Stimulated activated CD8-positive, alpha-beta memory T cell treated with anti-CD3 and anti-CD28 coated beads, Interleukin-4, amount 100 ng/mL, for 1 hour (primary cell): ENCODE data around the gene BUB1.
"Not testable (repeated sequence)": the region's sequence is repeated elsewhere in the genome, so short reads cannot be mapped to it uniquely, and the experiment has no call there.

Source experiments
- DNase-seq, 2 donors: peaks; one replicate each; pipeline ENCODE4 v3.0.0-alpha.2; 2020; ENCODE audit warnings: low read depth in 2 of 2, low spot score in 1 of 2

The BUB1 gene

GRCh38 chr2:110677530-110678456 is at the start of gene BUB1:
BUB1 (minus strand) TSS chr2:110678063; CDS start chr2:110677995, 68 bp downstream.
- peak; percentile 84 to 94 for DNase-seq

- no peak for DNase-seq
Observed at GRCh38 chr2:110726285-110726684, 48.4 kb upstream of the BUB1 start.

- DNase-seq = no peak
Observed at GRCh38 chr2:110725859-110726258, 48.0 kb upstream of the BUB1 start.

GRCh38 chr2:110725370-110725769 is 47.5 kb upstream of the BUB1 start:
- DNase-seq = no peak

GRCh38 chr2:110724820-110725219 is 47.0 kb upstream of the BUB1 start:
- DNase-seq = no peak

- DNase-seq = no peak
Observed at GRCh38 chr2:110720547-110720946, 42.7 kb upstream of the BUB1 start.

GRCh38 chr2:110718990-110719389 is 41.1 kb upstream of the BUB1 start:
- no peak for DNase-seq

- no peak for DNase-seq
Observed at GRCh38 chr2:110718382-110718781, 40.5 kb upstream of the BUB1 start.

- no peak for DNase-seq
Observed at GRCh38 chr2:110717734-110718133, 39.9 kb upstream of the BUB1 start.

- DNase-seq = no peak
Observed at GRCh38 chr2:110716959-110717645, 39.2 kb upstream of the BUB1 start.

GRCh38 chr2:110714452-110715224 is 36.8 kb upstream of the BUB1 start:
- no peak for DNase-seq

- no peak for DNase-seq
Observed at GRCh38 chr2:110713513-110714362, 35.9 kb upstream of the BUB1 start.

GRCh38 chr2:110712737-110713136 is 34.9 kb upstream of the BUB1 start:
- DNase-seq = no peak

- no peak for DNase-seq
Observed at GRCh38 chr2:110708455-110708854, 30.6 kb upstream of the BUB1 start.

- DNase-seq = no peak
Observed at GRCh38 chr2:110707386-110707965, 29.6 kb upstream of the BUB1 start.

- DNase-seq = no peak
Observed at GRCh38 chr2:110702514-110703380, 24.9 kb upstream of the BUB1 start.

- not testable (repeated sequence) for DNase-seq
Observed at GRCh38 chr2:110698253-110698652, 20.4 kb upstream of the BUB1 start.

- DNase-seq = not testable (repeated sequence)
Observed at GRCh38 chr2:110695146-110695898, 17.5 kb upstream of the BUB1 start.
